Ovary (tissue), 9 donors: ENCODE results near the gene ZFC3H1. TPM values are rescaled to one million over a fixed set of nuclear protein-coding genes. Genes with fewer than 3 reads are reported as not detected.
"Not testable (repeated sequence)": the region's sequence is repeated elsewhere in the genome, so short reads cannot be mapped to it uniquely, and the experiment has no call there.

ENCODE experiments used
- DNase-seq, 5 donors: peaks; one replicate each; pipeline ENCODE4 v3.0.0-alpha.2; 2019 to 2020
- H3K27ac ChIP-seq, 2 donors: fragments of 200-600 bp; one replicate each; pipeline versions ENCODE4 v1.5.1 to v1.8.0; 2019 to 2022
- H3K27me3 ChIP-seq: fragments of 200-600 bp; one replicate; pipeline ENCODE4 v1.8.0; 2022
- H3K36me3 ChIP-seq: fragments of 200-600 bp; sonication (generic); one replicate; pipeline ENCODE4 v1.5.1; 2019
- H3K4me1 ChIP-seq: one replicate; pipeline ENCODE4 v1.8.1; 2013; ENCODE audit warnings: mild to moderate bottlenecking, moderate library complexity; ENCODE audit not compliant: insufficient read depth
- H3K4me3 ChIP-seq: fragments of 200-600 bp; sonication (generic); one replicate; pipeline ENCODE4 v1.5.1; 2017
- H3K9me3 ChIP-seq, 2 donors: fragments of 200-600 bp in 1 of 2; sonication (generic) in 1 of 2; one replicate each; pipeline versions ENCODE4 v1.5.1 to v1.8.1; 2013 to 2019; ENCODE audit warnings: mild to moderate bottlenecking in 1 of 2, moderate library complexity in 1 of 2
- CTCF ChIP-seq, 3 donors: fragments of 450-650 bp in 2 of 3; fragments of 200-600 bp in 1 of 3; IDR thresholded peaks; one replicate each; pipeline versions ENCODE4 v1.5.1 to v1.8.0; 2016 to 2022; ENCODE audit warnings: antibody characterized with exemption in 3 of 3, mild to moderate bottlenecking in 1 of 3
- EP300 ChIP-seq: sonication (generic); formaldehyde crosslinking; IDR thresholded peaks from one replicate; pipeline ENCODE4 v1.6.1; 2017; ENCODE audit warnings: antibody characterized with exemption
- POLR2A ChIP-seq: fragments of 450-650 bp; IDR thresholded peaks from one replicate; pipeline ENCODE4 v1.6.1; 2017; ENCODE audit warnings: antibody characterized with exemption, mild to moderate bottlenecking, moderate library complexity
- WGBS, 3 donors: extraction: QIAGEN DNeasy Blood & Tissue Kit in 1 of 3; methylation state at CpG; one replicate each; pipeline versions ENCODE4 v1.1.5 to v1.1.7; 2013 to 2017; 5-methylcytosine and 5-hydroxymethylcytosine counted together
- intact Hi-C, 4 donors: fragments of 100-400 bp; cut with DNase I; formaldehyde crosslinking; loops; one replicate each; pipeline versions ENCODE4 v1.11.0 to v1.15.1; 2022 to 2023
- polyA plus RNA-seq, 2 donors: library from polyadenylated mRNA; stranded (reverse); fragments of 200-250 nt in 1 of 2; fragments of 350-450 nt in 1 of 2; fragmentation: Illumina TruSeq in 1 of 2; extraction: RNeasy Lipid Tissue Mini Kit (QIAGEN cat#74804) in 1 of 2; gene quantifications; one replicate each; pipeline ENCODE4 v1.2.3, GENCODE V29; 2013 to 2014
- total RNA-seq, 7 donors: library from RNA; depleted of rRNA in 2 of 7; stranded (reverse); fragments of >200 nt in 2 of 7; fragmentation: NEBNext Ultra II Directional in 3 of 7; extraction: Animal tissue kit (Norgen Biotek cat#: 25700) in 3 of 7; gene quantifications; one replicate each; pipeline versions ENCODE4 v1.1.0 to v1.2.4, GENCODE V29; 2016 to 2023
- donor health status: DM: no; HTN: no; CAD: no; lungs with moderate emphysema.
- donor health status: DM: no; HTN: no; CAD: no.
- donor health status: Bipolar disorder and iron deficiency.
- donor health status: DM: yes; HTN: yes; CAD: no.
- donor health status: DM: no; HTN: no; CAD: no.
- donor health status: DM: yes; HTN: yes; CAD: no.

Gene ZFC3H1
- total and polyA plus RNA-seq, 9 donors, result 17.5 to 51.0 (median 42.3) TPM

- H3K27me3 ChIP-seq, result no peaks in the 10 kb centered on the region
- intact Hi-C loops, result no loop called here
- H3K4me3 ChIP-seq, result no peak overlapping the region
- H3K4me1 ChIP-seq, result no peaks in the 10 kb centered on the region
- no peaks in the 10 kb centered on the region for H3K9me3 ChIP-seq
- H3K27ac ChIP-seq, result no peak overlapping the region
- DNase-seq, result no peak
- WGBS, 3 donors, result 72 to 85% (median 79%) methylated on average over 3 of the region's 3 CpGs
- TF ChIP-seq CTCF (IDR thresholded peaks at IDR 0.05) (no peak), EP300 (no peak), POLR2A (no peak)
- no peaks in the 10 kb centered on the region for H3K36me3 ChIP-seq
Measured at GRCh38 chr12:71581206-71581605, 82.4 kb downstream of the ZFC3H1 start.

GRCh38 chr12:71578694-71579258 lies 84.9 kb downstream of the ZFC3H1 start:
- no peak overlapping the region for H3K27ac ChIP-seq
- TF ChIP-seq CTCF (IDR thresholded peaks at IDR 0.05), result no peak
- TF ChIP-seq EP300, result no peak
- no peak for TF ChIP-seq POLR2A
- H3K36me3 ChIP-seq, result no peaks in the 10 kb centered on the region
- no peak overlapping the region for H3K4me3 ChIP-seq
- H3K9me3 ChIP-seq, result no peaks in the 10 kb centered on the region
- 56 to 60% (median 60%) methylated on average over 5 of the region's 5 CpGs for WGBS, 3 donors
- no peak for DNase-seq
- intact Hi-C loops, result no loop called here
- no peaks in the 10 kb centered on the region for H3K4me1 ChIP-seq
- no peaks in the 10 kb centered on the region for H3K27me3 ChIP-seq

GRCh38 chr12:71576496-71576895 lies 87.2 kb downstream of the ZFC3H1 start:
- no peak overlapping the region for H3K27ac ChIP-seq
- intact Hi-C loops, result no loop called here
- no peaks in the 10 kb centered on the region for H3K9me3 ChIP-seq
- H3K4me3 ChIP-seq, result no peak overlapping the region
- H3K27me3 ChIP-seq, result no peaks in the 10 kb centered on the region
- 71 to 80% (median 78%) methylated on average over 3 of the region's 3 CpGs for WGBS, 3 donors
- H3K36me3 ChIP-seq, result no peaks in the 10 kb centered on the region
- no peaks in the 10 kb centered on the region for H3K4me1 ChIP-seq
- DNase-seq, result no peak
- no peak for TF ChIP-seq POLR2A
- no peak for TF ChIP-seq EP300
- no peak for TF ChIP-seq CTCF (IDR thresholded peaks at IDR 0.05)

GRCh38 chr12:71569885-71570284 lies 93.8 kb downstream of the ZFC3H1 start:
- H3K27me3 ChIP-seq, H3K4me3 ChIP-seq, H3K4me1 ChIP-seq, H3K36me3 ChIP-seq, DNase-seq, H3K27ac ChIP-seq, H3K9me3 ChIP-seq, intact Hi-C loops: not testable (repeated sequence)
- 80 to 94% (median 88%) methylated on average over 6 of the region's 6 CpGs for WGBS, 3 donors

GRCh38 chr12:71567537-71567936 lies 96.1 kb downstream of the ZFC3H1 start:
- 74 to 79% (median 75%) methylated on average over 3 of the region's 3 CpGs for WGBS, 3 donors
- H3K36me3 ChIP-seq, result no peaks in the 10 kb centered on the region
- intact Hi-C loops, result no loop called here
- H3K27me3 ChIP-seq, result no peaks in the 10 kb centered on the region
- no peaks in the 10 kb centered on the region for H3K4me1 ChIP-seq
- H3K27ac ChIP-seq, result no peak overlapping the region
- H3K9me3 ChIP-seq, result no peaks in the 10 kb centered on the region
- H3K4me3 ChIP-seq, result no peak overlapping the region
- no peak for DNase-seq
- TF ChIP-seq CTCF (IDR thresholded peaks at IDR 0.05) (no peak), EP300 (no peak), POLR2A (no peak)
